ENCODE measurements around the gene ATP5MC2.
"Not testable (repeated sequence)": the region's sequence is repeated elsewhere in the genome, so short reads cannot be mapped to it uniquely, and the experiment has no call there.

ATP5MC2 gene

GRCh38 chr12:53688134-53688533, 12.3 kb upstream of the ATP5MC2 start:
- no peak for DNase-seq

GRCh38 chr12:53686436-53686835, 10.6 kb upstream of the ATP5MC2 start:
- DNase-seq, result no peak

GRCh38 chr12:53684654-53685220, 8.9 kb upstream of the ATP5MC2 start:
- DNase-seq, result no peak

GRCh38 chr12:53683983-53684382, 8.1 kb upstream of the ATP5MC2 start:
- DNase-seq, result no peak

DNA sequence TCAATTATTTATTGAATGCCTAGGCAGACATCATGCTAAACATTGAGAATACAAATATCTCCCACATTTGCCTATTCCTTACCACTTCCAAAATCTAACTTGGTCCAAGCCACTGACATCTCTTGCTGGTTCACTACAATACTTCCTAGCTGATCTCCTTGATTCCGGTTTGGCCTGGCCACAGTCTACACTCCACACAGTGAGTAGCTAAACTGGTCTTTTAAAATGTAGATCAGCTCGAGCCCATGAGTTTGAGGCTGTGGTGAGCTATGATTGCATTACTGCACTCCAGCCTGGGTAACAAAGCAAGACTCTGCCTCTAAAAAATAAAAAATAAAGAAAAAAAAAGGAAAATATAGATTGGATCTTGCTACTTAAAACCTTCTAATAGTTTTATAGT, 7.6 kb upstream of the ATP5MC2 start:
- no peak for DNase-seq

DNA sequence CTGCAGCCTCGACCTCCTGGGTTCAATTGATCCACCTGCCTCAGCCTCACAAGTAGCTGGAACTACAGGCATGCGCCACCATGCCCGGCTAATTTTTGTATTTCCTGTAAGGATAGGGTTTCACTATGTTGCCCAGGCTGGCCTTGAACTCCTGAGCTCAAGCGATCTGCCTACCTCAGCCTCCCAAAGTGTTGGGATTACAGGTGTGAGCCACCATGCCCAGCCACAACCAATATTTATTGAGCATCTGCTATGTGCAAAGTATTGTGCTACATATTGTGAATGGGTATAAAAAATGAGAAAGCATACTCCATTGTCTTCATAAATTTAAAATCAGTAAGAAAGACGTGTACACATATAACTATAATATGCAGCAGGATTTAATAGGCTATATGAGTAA, 4.2 kb upstream of the ATP5MC2 start:
- not testable (repeated sequence) for DNase-seq

DNA sequence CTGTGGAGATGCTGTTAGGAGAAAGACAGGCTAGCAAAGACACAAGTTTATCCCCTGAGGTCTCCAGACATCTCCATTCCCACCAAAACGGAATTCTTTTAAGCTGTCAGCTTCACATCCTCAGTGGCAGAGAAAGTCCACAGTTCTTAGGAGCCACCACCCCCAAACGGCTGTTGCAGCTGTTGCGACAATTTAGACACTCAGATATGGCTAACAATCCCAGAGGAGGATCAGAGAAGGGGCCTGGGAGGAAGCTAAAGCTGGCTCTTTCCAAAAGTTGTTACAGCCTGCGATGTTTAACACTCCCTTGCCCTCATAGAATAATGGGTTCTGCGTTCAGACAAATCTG, 1.9 kb upstream of the ATP5MC2 start:
- no peak for DNase-seq

- no peak for DNase-seq
Measured at GRCh38 chr12:53677016-53677799, 1.3 kb upstream of the ATP5MC2 start.

DNA sequence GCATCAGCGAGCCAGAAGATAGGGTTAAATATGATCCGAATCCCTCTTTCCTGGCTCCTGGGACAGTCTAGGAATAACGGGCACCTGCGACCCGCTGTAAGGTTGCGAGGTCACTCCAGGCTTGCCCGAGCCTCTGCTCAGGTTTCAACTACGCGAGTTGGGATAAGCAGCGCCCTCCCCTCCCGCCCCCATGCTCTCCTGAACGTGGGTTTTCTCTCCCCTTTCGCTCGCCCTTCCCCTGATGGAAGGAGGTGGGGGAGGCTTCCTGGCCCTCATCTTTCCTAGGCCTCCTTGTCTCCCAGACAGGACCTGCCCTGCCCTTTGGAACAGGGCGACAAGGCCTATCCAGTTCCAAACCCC, 753 bp upstream of the ATP5MC2 start:
- DNase-seq, result peak; percentile 25

- peak; percentile 19 for DNase-seq
Measured at GRCh38 chr12:53674977-53675700, 744 bp downstream of the ATP5MC2 start.

DNA sequence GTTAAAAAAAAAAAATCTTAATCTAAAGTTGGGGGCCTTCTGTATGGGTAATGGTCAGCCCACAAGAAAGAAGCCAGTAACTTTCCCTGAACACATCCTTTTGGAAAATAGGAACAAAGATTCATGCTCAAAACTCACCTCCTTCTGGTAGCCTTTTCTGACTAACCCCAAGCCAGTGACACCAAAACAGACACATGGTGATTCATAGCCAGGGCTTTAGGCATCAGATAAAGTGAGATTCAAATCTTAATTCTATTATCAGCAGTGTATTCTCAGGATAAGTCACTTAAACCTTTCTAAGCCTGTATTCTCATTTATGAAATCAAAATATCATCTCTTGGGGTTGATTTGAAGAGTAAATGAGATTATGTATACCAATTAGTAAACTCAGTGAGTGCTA, 4.9 kb downstream of the ATP5MC2 start:
- DNase-seq, result no peak

- DNase-seq, result no peak
Measured at GRCh38 chr12:53670308-53670707, 5.6 kb downstream of the ATP5MC2 start.

GRCh38 chr12:53667080-53667479, 8.8 kb downstream of the ATP5MC2 start:
- no peak for DNase-seq

GRCh38 chr12:53664936-53665335, 10.9 kb downstream of the ATP5MC2 start:
- DNase-seq, result no peak

- DNase-seq, result no peak
Measured at GRCh38 chr12:53664191-53664590, 11.7 kb downstream of the ATP5MC2 start.

- DNase-seq, result no peak
Measured at GRCh38 chr12:53660041-53660440, 15.8 kb downstream of the ATP5MC2 start.

DNA sequence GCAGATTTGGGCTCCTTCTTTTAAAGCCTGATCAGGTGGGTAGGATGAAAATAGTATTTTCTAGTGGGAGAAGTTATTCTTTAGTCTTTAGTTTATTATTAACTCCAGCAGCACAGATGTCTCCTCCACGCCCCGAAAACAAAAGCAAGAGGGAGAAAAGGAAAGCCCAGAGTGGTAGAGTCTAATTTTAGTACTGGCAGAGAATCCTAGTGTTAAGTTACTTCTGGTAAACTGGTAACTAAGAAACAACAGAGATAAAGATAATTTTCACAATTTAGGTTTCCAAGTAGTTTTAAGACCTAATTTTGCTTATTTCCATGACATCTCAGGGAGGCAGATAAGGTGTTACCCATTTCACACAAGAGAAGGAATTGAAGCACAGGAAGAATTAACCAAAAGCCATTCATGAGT, 16.3 kb downstream of the ATP5MC2 start:
- no peak for DNase-seq

GRCh38 chr12:53659011-53659551, 16.8 kb downstream of the ATP5MC2 start:
- no peak for DNase-seq

- no peak for DNase-seq
Measured at GRCh38 chr12:53657041-53657440, 18.8 kb downstream of the ATP5MC2 start.

GRCh38 chr12:53653595-53653994, 22.3 kb downstream of the ATP5MC2 start:
- no peak for DNase-seq

- no peak for DNase-seq
Measured at GRCh38 chr12:53652366-53652765, 23.5 kb downstream of the ATP5MC2 start.

DNA sequence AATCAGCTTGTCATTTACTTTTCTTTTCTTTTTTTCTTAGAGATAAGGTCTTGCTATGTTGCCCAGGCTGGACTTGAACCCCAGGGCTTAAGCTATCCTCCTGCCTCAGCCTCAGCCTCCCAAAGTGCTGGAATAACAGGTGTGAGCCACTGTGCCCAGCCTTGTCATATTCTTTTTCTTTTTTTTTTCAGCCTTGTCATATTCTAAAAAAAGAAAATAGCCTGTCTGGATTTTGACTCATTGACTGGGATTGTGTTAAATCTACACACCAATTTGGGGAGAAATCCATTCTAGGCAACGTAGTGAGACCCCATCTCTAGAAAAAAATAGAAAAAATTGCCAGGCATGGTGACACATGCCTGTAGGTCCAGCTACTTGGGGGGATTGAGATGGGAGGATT, 24.1 kb downstream of the ATP5MC2 start:
- no peak for DNase-seq

DNA sequence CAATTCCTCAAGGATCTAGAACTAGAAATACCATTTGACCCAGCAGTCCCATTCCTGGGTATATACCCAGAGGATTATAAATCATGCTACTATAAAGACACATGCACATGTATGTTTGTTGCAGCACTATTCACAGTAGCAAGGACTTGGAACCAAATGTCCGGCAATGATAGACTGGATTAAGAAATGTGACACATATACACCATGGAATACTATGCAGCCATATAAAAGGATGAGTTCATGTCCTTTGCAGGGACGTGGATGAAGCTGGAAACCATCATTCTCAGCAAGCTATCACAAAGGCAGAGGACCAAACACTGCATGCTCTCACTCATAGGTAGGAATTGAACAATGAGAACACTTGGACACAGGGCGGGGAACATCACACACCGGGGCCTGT, 29.6 kb downstream of the ATP5MC2 start:
- not testable (repeated sequence) for DNase-seq

DNA sequence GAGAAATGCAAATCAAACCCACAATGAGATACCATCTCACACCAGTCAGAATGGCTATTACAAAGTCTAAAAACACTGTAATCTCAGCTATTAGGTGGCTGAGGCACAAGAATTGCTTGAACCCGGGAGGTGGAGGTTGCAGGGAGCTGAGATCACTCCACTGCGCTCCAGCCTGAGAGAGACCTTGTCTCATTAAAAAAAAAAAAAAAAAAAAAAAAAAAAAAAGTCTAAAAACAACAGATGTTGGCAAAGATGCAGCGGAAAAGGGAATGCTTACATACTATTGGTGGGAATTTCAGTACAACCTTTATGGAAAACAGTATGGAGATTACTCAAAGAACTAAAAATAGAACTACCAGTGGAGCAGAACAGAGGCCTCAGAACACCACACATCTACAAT, 30.7 kb downstream of the ATP5MC2 start:
- DNase-seq, result no peak

Measured in hematopoietic multipotent progenitor cell treated with erythropoietin and hydrocortisone succinate and interleukin-3 and kit ligand, for 8 days (in vitro differentiated cells).